Stimulated activated CD4-positive, alpha-beta T cell treated with anti-CD3 and anti-CD28 coated beads, TNF-alpha, amount 100 ng/mL, for 24 hours (primary cell): ENCODE measurements around the gene EIF4E2.
"Not testable (repeated sequence)": the region's sequence is repeated elsewhere in the genome, so short reads cannot be mapped to it uniquely, and the experiment has no call there.

Experiments used
- DNase-seq, 3 experiments: peaks; one replicate each; pipeline ENCODE4 v3.0.0-alpha.2; 2020; ENCODE audit warnings: low read depth in 3 of 3

The EIF4E2 gene

GRCh38 chr2:232563580-232563979 is 13.1 kb downstream of the EIF4E2 start:
- no peak for DNase-seq

- no peak for DNase-seq
Measured at GRCh38 chr2:232567721-232568120, 17.2 kb downstream of the EIF4E2 start.

- no peak for DNase-seq
Measured at GRCh38 chr2:232568161-232568560, 17.7 kb downstream of the EIF4E2 start.

- no peak for DNase-seq
Measured at GRCh38 chr2:232569541-232569940, 19.1 kb downstream of the EIF4E2 start.

GRCh38 chr2:232570481-232570880 is 20.0 kb downstream of the EIF4E2 start:
- DNase-seq: not testable (repeated sequence)

GRCh38 chr2:232571026-232571474 is 20.6 kb downstream of the EIF4E2 start:
- DNase-seq: no peak

- DNase-seq: no peak
Measured at GRCh38 chr2:232573042-232573441, 22.6 kb downstream of the EIF4E2 start.

GRCh38 chr2:232573771-232574435 is 23.4 kb downstream of the EIF4E2 start:
- no peak for DNase-seq

- no peak for DNase-seq
Measured at GRCh38 chr2:232574674-232575403, 24.4 kb downstream of the EIF4E2 start.

GRCh38 chr2:232575404-232575746 is 24.9 kb downstream of the EIF4E2 start:
- no peak for DNase-seq

- no peak for DNase-seq
Measured at GRCh38 chr2:232576995-232577394, 26.5 kb downstream of the EIF4E2 start.

GRCh38 chr2:232577841-232578240 is 27.4 kb downstream of the EIF4E2 start:
- DNase-seq: no peak

- no peak for DNase-seq
Measured at GRCh38 chr2:232578626-232579025, 28.1 kb downstream of the EIF4E2 start.

GRCh38 chr2:232580648-232580981 is 30.1 kb downstream of the EIF4E2 start:
- no peak for DNase-seq

- DNase-seq: no peak
Measured at GRCh38 chr2:232581725-232582124, 31.2 kb downstream of the EIF4E2 start.

- DNase-seq: no peak
Measured at GRCh38 chr2:232584238-232584637, 33.7 kb downstream of the EIF4E2 start.

GRCh38 chr2:232586943-232587505 is 36.5 kb downstream of the EIF4E2 start:
- no peak for DNase-seq

- DNase-seq: no peak
Measured at GRCh38 chr2:232587512-232587911, 37.0 kb downstream of the EIF4E2 start.

- DNase-seq: no peak
Measured at GRCh38 chr2:232588031-232588430, 37.5 kb downstream of the EIF4E2 start.

- no peak for DNase-seq
Measured at GRCh38 chr2:232588680-232589585, 38.4 kb downstream of the EIF4E2 start.

- no peak for DNase-seq
Measured at GRCh38 chr2:232592772-232593395, 42.4 kb downstream of the EIF4E2 start.

GRCh38 chr2:232593982-232594381 is 43.5 kb downstream of the EIF4E2 start:
- no peak for DNase-seq
